Right ventricle myocardium superior (tissue), 1 donor: ENCODE results near the gene LRRC8E. TPM values are rescaled to one million over a fixed set of nuclear protein-coding genes. Genes with fewer than 3 reads are reported as not detected.
A peak's percentile ranks its signal among the peaks of the same experiment; 100 is the strongest.

Experiments used
- ATAC-seq: fragments of 200-7000 bp; cut with Tn5 transposase; one replicate; pipeline ENCODE4 v1.9.1; 2020; ENCODE audit warnings: mild to moderate bottlenecking; ENCODE audit not compliant: poor library complexity
- DNase-seq: peaks from one replicate; pipeline ENCODE4 v3.0.0-alpha.2; 2020
- intact Hi-C: fragments of 100-400 bp; cut with DNase I; formaldehyde crosslinking; loops from one replicate; pipeline ENCODE4 v1.11.2; 2022
- total RNA-seq: library from RNA; stranded (reverse); fragmentation: NEBNext Ultra II Directional; extraction: Animal tissue kit (Norgen Biotek cat#: 25700); gene quantifications from one replicate; pipeline ENCODE4 v1.2.1, GENCODE V29; 2021
- donor health status: DM: no; HTN: yes; CAD: no; lungs with severe emphysema.

The LRRC8E gene
- total RNA-seq, 1 donor from 2014 or later = 1.6 TPM

- ATAC-seq = no peak
- intact Hi-C loops = no loop called here
- DNase-seq = no peak
These were observed 23.6 kb upstream of the LRRC8E start for GRCh38 chr19:7864690-7865074.

- intact Hi-C loops = no loop called here
- DNase-seq (no peak), ATAC-seq (no peak)
These were observed 22.9 kb upstream of the LRRC8E start for GRCh38 chr19:7865262-7865911.

GRCh38 chr19:7866399-7867091, 21.8 kb upstream of the LRRC8E start:
- no peak for ATAC-seq

GRCh38 chr19:7867092-7867844, 21.0 kb upstream of the LRRC8E start:
- intact Hi-C loops = no loop called here
- DNase-seq (no peak), ATAC-seq (no peak)

More at GRCh38 chr19:7866399-7867091, 21.8 kb upstream of the LRRC8E start:
- intact Hi-C loops = no loop called here
- DNase-seq = no peak

- DNase-seq (no peak), ATAC-seq (no peak)
- intact Hi-C loops = no loop called here
These were observed 20.0 kb upstream of the LRRC8E start for GRCh38 chr19:7868326-7868670.

- intact Hi-C loops = no loop called here
- ATAC-seq (peak; percentile 78), DNase-seq (peak; percentile 78)
These were observed 19.4 kb upstream of the LRRC8E start for GRCh38 chr19:7868671-7869452.

GRCh38 chr19:7869453-7869909, 18.8 kb upstream of the LRRC8E start:
- ATAC-seq (peak; percentile 68), DNase-seq (peak; percentile 65)
- intact Hi-C loops = no loop called here

- ATAC-seq = peak; percentile 20
These were observed 18.3 kb upstream of the LRRC8E start for GRCh38 chr19:7869910-7870511.

GRCh38 chr19:7870571-7871436, 17.5 kb upstream of the LRRC8E start:
- ATAC-seq (no peak), DNase-seq (peak; percentile 64)
- intact Hi-C loops = no loop called here

More at GRCh38 chr19:7869910-7870511, 18.3 kb upstream of the LRRC8E start:
- intact Hi-C loops = no loop called here
- no peak for DNase-seq

- ATAC-seq (peak; percentile 57), DNase-seq (peak; percentile 88)
- intact Hi-C loops = no loop called here
These were observed 16.6 kb upstream of the LRRC8E start for GRCh38 chr19:7871437-7872305.

- intact Hi-C loops = no loop called here
- DNase-seq (no peak), ATAC-seq (no peak)
These were observed 15.8 kb upstream of the LRRC8E start for GRCh38 chr19:7872306-7873204.

GRCh38 chr19:7873304-7874075, 14.8 kb upstream of the LRRC8E start:
- intact Hi-C loops = no loop called here
- DNase-seq (no peak), ATAC-seq (no peak)

- no peak for ATAC-seq
- no peak for DNase-seq
- intact Hi-C loops = no loop called here
These were observed 14.0 kb upstream of the LRRC8E start, which contains the start of gene PRR36 for GRCh38 chr19:7874076-7874896. TSS of gene PRR36 (minus strand) at chr19:7874390. CDS start at chr19:7873689, 701 bp downstream.

GRCh38 chr19:7874897-7875273, 13.4 kb upstream of the LRRC8E start:
- DNase-seq (no peak), ATAC-seq (no peak)
- intact Hi-C loops = no loop called here
